GM19035 (cell line): Measurements from ENCODE around the gene SLC6A11.

Experiments
- ATAC-seq: cut with Tn5 transposase; IDR thresholded peaks from one replicate; pipeline ENCODE4 v1.9.1; 2021; ENCODE audit not compliant: unreplicated experiment

Gene SLC6A11

DNA sequence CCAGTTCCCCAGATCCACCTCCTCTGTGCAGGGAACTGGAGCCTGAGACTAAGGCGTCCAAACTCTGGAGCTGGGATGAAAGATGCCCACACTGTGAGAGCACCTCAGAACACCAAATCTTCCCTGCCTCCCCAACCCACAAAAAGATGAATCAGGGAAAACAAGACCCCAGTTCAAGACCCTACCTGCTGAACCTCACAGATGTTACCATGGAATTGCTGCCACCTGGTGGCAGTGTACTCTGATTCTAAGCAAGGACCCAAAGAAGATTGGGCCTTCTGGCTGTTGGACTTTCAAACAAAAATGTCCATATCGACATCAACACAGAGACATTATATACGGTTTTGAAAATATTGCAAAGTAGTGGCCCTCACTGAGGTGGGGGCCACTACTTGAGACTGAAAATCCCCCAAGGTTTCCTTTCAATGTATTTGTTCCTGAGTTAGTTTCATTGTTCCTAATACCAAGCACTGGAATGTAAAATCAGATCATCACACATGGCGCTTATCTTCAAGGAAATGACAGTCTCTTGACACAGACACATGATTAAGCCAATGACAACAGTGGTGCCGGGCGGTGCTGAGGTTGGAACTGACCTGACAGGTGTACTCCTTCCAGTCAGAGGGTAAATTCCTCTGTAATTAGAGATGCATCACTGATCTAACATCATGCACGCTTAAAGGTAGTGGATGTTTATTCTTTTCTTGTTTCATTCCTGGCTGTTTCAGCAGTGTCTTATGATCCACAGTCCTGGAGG, 67.6 kb downstream of the SLC6A11 start:
- ATAC-seq: no peak

DNA sequence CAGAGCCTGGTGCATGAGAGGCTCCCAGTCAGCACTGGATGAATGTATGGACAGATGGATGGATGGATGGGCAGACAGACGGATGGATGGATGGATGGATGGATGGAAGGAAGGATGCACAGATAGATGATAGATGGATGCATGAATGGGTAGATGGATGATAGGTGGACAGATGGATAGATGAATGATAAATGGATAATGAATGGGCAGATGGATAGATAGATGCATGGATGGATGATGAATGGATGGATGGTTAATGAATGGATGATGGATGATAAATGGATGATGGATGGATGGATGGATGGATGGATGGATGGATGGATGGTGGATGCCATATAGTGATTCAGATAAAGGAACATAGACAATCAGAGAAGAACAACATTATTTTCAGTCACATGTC, 71.0 kb downstream of the SLC6A11 start:
- no peak for ATAC-seq

DNA sequence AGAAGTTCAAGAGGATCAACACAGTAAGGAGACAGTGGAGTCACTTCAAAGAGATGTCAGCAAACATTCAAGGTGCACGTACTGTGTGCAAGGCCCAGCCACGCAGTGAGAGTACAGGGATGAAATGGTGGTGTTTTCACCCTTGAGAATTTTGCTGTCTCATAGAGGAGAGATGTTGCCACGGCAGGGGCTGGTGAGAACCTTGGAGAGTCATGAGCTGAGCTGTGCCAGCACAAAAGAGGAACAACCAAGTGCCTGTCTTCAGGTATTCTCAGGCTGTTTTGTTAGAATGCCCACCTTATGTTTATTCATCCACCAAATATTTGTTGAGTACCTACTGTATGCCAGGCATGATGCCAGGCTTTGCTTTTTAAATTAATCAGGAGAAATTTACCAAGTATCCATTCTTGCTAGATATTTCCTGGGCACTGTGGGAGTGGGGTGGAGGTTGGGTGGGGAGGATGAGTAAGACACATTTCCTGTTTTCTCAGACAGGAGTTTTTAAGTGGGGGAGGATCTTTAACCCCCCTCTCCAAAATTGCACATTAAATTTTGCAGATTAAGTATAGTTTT, 72.6 kb downstream of the SLC6A11 start:
- ATAC-seq: no peak

DNA sequence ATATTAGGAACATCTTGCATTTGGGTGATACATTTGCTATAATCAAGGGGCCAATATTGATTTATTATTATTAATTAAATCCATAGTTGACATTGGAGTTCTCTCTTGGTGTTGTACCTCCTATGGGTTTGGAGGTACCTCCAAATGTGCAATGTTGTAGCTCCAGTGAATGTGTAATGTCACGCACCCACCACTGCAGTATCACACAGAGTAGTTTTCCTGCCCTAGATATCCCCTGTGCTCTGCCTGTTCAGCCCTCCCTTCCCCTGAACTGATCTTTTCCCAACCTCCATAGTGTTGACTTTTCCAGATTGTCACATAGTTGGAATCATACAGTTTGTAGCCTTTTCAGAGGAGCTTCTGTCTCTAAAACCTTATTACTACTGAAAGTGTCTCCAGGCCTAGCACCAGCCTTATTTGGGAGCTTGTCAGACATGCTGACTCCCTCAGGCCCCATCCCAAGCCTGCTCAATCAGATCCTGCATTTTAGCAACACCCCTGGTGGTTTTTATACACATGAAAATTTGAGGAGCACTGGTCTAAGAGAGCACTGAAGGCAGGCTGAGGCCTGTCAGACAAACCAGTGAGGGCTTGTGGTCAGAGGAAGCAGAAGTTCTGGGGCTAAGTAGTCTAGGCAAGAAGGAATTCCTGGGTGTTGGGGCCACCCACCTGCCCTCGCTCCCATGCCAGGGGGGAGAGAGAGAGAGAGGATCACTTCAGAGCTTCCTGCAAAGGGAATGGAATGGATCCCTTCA, 73.4 kb downstream of the SLC6A11 start:
- ATAC-seq: no peak

DNA sequence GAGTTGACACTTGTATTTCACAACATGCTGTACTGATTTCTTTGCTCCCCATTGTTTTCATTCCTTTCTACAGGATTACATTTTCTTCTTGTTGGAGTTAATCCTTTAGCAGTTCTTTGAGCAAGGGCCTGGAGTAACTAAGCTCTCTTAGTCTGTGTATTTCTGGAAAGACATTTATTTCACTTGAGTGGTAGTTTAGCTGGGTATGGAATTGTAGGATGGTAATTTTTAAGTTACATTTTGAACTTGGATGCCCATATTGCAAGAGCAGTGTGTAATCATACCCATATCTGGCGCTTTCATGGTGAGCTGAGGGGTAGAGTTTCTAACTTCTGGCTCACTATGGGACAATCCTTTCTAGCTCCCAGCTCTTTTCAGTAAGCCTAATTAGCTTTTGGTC, 74.6 kb downstream of the SLC6A11 start:
- no peak for ATAC-seq

DNA sequence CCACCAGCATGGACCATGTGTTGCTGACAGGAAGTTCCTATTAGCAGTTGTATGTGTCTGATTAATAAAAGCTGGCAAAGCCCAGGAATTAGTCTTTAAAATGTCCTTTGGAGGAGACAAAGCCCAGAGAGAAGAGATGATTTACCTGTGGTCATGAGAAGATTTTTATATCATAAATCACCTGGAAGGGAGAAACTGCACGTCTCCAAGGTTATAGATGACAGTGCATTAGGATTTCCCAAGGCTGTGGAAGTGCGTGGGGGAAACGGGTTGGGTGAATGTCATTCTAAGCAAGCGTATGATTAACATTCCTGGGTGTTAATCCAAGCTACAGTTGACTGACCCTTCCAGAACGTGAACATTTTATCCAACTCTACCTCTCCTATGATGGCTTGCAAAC, 76.6 kb downstream of the SLC6A11 start:
- no peak for ATAC-seq

DNA sequence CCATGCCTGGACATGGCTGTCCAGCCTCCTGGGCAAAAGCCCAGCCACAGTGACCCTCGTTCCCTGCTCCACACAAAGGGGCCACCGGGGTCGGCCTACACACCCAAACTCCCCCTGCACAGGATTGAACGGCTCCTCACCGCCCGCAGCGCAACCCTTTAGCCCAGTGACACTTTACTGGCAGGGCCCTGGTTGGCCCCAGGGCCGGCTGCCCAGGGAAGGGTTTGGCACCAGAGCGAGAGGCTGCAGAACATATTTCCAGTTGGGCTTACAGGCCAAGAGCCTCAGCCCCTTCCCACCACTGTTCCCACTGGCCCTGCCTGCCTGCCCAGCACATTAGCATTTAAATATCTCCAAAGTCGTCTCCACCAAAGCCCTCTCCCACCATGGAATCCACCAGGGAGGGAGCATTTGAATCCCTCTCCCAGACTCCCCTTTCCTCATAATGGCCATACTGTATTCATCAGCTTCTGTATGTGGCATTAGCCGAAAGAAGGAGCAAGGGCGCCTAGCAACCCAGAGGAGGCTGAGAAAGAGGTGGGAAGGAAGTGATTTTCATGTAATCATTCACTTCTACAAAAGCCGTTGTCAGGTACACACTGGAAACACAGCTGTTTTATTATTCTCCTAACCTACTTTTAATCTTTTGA, 85.4 kb downstream of the SLC6A11 start:
- no peak for ATAC-seq

DNA sequence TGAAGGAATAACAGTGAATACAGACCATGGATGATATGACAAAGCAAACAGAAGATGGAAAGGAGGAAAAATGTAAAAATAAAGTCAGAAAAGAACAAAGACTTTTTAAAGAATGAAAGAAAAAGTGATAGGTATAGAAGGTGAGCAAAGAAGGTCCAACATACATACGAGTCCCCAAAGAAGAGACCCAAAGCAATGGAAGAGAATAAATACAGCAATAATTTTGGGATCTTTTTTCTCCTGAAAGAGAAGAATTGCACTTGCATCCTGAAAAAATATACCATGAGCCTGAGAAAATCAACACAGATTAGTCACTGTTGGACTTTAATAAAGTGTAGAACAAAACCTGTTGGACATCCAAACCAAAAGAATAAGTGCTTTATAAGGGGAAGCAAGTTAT, 91.2 kb downstream of the SLC6A11 start:
- no peak for ATAC-seq

DNA sequence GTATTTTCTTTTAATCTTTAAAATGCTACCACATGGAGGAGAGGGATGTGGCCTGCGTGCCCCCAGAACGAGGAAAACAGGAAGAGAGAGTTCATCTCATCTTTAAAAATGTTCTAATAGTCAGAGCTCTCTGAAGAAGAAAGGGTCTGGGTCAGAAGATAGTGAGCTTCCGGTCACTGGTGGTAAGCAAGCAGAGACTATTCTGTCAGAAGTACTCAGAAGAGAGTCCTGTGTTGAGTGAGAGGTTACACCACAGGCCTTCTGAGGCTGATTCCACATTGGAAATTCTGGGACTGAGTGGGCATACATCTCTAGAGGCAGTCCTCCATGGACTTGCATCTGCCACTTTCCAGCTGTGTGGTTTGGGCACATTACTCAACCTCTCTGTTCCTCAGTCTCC, 94.3 kb downstream of the SLC6A11 start:
- ATAC-seq: no peak

DNA sequence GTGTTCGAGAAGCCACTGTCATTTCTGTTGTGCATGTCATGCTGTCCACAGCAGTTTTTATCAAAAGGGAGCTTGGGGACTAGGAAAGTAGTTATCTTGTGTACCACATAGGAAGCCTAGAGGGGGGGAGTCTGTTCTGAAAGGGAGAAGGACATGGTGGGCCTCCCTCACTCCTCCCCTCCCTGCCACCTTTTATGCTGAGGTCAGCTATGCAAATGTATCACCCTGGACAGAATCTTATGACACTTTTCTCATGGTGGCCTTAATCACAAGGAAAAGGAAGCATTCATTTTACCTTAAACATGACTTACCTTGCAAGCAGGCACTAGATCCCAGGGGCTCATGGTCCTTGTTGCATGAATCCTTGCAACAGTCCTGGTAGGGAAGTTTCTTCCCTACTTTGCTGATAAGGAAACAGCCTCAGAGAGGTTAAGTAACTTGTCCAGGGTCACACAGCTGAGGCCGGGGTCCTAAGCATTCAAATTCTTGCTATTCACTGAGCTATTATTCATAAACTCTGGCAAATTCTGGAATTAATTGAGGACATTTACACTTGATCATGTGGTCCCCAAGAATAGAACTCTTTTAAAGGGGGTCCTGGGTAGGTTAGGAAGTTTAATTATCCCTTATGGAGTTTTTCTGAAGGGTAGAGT, 95.4 kb downstream of the SLC6A11 start:
- ATAC-seq: no peak

DNA sequence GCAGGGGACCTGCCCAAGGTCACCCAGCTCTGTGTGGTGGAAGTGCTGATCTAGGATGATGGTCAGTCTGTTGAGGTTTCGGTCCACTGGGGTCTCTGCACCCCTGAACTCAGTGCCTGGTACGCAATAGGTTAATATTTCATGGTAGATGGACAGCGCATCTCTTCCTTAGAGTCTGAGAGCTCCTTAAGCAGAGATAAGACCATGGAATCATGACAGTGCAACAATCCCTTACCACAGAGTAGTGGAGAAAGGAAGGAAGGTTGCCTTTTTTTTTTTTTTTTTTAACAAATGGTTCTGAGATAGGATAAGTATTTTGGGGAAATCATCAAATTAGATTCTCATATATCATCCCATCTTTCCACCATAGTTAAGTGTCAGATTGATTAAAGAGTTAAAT, 96.8 kb downstream of the SLC6A11 start:
- ATAC-seq: no peak

DNA sequence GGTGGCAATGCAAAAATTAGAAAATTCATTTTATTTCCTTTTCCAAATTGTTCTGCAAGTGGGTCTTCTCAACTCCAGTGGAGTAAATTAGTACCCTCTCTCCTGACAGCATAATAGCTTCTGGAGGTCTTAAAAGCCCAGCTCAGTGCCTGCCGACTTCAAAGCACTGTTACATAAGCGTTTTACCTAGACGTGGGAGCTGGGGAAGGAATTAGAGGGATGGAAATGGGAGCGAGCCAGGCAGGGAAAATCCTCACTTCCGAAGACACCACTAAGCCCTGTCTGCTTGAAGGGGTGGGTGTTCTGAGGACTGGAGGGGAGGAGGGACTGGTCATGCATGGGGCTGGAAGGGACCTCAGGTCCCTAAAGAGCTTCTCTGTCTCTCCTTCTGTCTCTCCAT, 99.3 kb downstream of the SLC6A11 start:
- ATAC-seq: no peak

DNA sequence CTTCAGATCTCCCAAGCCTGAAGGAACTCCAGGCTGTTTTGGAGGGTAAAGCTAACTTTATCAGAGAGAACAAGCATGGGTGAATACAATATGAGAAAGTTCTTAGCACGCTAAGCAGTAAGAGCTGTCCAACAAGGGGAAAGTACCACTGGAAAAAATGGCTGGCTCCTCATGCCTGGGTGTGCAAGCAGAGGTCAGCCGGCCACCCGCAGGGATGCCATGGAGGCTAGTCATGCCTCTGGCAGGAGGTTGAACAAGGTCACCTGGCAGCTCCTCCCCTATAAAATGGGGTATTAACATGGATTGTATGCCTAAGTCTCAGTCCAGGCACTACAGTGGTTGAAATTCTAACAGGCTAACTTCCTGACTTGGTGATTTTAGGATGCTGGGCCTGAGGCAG, 101.1 kb downstream of the SLC6A11 start:
- no peak for ATAC-seq

DNA sequence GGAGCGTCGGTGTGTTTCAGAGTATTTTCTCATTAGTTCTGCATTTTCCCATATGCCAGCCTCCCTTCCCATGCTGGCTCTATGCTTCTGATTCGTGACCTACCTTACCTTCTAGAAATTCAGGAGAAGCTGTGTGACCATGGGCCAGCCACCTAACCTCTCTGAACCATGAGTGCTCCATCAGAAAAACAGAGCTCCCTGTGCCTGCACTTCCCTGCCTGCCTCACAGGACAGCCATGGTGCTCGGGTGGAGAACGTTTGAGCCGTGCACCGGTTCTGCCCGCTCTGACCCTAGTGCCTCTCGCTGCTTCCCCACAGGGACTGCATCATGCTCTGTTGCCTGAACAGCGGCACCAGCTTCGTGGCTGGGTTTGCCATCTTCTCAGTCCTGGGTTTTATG, 102.0 kb downstream of the SLC6A11 start:
- ATAC-seq: no peak

DNA sequence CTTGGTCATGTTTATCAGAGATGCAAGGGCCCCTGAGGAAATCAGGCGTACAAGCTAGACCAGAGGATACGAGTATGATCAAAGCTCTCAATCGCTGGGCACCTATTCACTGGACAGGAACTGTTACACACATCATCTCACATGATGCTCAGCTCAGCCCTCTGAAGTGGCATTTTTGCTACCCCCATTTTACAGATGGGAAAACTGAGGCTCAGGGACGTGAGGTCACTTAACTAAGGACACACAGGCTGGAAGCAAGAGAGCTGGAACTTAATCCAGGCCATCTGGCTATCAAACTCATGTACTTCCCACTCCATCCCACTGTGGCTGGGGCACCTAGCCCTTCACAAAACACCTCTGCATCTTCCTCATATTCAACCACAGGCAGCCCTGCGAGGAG, 103.6 kb downstream of the SLC6A11 start:
- ATAC-seq: no peak

DNA sequence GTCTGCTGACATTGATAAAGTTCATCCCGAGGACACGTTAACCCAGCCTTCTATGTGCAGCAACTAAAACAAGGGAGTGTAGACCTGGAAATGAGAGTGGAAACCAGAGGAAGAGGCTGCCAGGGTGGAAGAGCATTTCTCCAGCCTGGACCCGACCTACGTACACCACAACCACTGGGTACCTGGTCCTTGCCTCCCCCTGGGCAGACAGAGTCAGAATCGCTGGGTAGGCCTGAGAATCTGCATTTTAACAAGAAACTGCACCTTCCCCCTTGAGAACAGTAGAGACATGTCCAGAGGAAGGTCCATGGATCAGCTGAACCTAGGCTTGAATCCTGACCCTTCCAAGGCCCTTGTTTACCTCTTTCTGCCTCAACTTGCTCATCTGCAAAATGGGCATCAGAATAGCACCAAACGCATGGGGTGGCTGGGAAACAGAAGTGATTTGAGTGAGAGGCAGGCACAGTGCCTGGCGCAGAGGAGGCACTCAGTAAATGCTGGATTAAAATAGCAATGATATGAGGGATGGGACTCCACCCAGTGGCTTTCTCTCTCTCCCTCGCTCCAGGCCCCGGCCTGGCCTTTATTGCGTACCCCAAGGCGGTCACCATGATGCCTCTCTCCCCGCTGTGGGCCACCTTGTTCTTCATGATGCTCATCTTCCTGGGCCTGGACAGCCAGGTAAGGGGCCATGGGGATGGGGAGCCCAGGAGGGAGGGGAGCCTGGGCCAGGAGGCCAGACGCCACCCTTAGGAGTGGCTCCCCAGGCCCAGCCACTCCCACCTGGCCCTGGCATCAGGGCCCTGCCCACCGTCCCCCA, 109.6 kb downstream of the SLC6A11 start:
- no peak for ATAC-seq

DNA sequence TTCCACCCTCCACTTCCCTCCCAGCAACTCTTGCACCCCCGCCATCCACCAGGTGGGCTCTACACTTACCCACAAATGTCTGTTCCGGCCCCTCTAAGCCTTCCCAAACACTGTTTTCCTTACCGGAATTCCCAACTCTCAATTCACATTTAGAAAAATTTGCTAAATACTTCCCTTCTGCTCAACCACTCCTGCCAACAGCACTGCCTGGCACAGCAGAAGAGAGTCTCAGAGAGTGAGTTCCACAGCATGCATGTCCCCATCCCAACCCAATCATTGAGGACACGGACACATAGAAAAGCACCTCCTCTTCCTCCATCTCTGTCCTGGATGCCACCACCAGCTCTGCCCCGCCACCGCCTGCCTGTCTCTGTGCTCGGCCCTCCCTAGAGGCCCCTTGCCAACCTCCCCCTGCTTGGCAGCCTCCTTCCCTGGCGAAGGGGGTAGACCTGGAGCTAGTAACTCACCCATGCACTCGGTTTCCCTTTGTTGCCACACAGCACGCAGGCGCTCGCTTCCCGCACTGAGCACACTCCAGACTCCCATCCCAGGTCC, 110.3 kb downstream of the SLC6A11 start:
- ATAC-seq: no peak

DNA sequence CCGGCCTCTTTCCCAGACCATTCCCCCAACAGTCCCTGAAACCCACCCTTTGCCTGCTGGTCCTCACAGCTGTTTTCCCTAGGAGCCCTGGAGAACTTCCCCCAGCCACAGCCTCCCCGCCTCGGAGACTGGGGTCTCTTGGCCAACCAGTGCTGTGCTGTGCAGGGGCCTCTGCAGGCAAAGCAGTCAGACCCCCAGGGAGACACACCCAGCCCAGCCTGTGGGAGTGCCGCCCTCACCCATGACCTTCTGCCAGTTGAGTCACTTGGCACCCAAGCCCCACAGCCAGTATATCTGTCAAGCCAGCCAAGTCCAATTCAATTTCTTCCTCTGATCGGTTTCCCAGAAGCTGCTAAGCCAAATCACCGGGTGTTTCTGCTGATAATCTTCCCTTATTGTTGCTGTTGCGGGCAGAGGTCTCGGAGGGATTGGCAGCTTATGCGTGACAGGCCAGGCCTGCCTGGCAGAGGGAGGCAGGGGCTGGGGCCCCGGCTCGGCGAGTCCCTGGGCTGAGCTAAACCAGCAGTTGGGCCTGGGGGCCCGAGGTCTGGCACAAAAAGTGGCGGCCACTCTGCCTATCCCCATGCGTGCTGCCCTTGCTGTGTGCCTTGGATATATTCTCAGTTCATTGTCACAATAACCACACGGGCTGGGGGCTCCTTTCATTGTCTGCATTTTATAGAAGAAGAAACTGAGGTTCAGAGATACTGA, 110.9 kb downstream of the SLC6A11 start:
- no peak for ATAC-seq

DNA sequence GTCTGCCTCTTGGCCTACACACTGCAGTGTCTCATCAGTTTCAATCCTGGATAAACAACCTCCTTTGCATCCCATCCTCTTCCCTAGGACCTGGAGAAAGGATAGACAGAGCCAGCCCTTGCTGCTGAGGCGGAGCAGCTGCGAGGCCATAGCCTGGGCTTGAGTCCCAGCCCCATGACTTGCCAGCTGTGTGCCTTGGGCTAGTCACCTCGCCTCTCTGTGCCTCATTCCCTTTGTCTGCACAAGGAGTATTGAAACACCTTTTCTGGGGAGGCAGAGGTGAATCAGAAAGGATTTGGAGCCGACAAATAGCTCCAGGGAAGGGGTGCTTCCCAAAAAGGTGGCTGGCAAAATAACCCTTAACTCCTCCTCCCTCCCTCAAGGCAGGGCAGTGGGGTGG, 111.5 kb downstream of the SLC6A11 start:
- no peak for ATAC-seq
